GM12878 (cell line): ENCODE data around the gene PDSS2. TPM values are rescaled to one million over a fixed set of nuclear protein-coding genes. Genes with fewer than 3 reads are reported as not detected.

Source experiments
- ATAC-seq: fragments of 200-7000 bp; cut with Tn5 transposase; 3 replicates; pipeline ENCODE4 v1.9.1; 2020; ENCODE audit warnings: mild to moderate bottlenecking, moderate library complexity
- BruUV-seq: library from RNA; stranded (reverse); fragments of 400-500 nt; replicated peaks from 2 replicates; lab custom pipeline; 2021; lab: Mats Ljungman, UMichigan
- CTCF ChIA-PET: fragments of 300-600 bp; sonication (Branson Sonifier 250); formaldehyde crosslinking; extraction: SDS; loops from one replicate; lab custom pipeline; 2021; ENCODE audit warnings: inconsistent platforms; lab: Yijun Ruan, JAX
- POLR2A ChIA-PET: fragments of 350-600 bp; formaldehyde crosslinking; extraction: SDS; loops from one replicate; lab custom pipeline; 2021; ENCODE audit warnings: inconsistent platforms; lab: Charles Lee
- RAD21 ChIA-PET: fragments of 300-600 bp; sonication (Branson Sonifier 250); formaldehyde crosslinking; loops from one replicate; lab custom pipeline; 2023; ENCODE audit warnings: antibody characterized with exemption; ENCODE audit not compliant: unreplicated experiment; lab: Charles Lee
- SMC1A ChIA-PET: fragments of 300-600 bp; sonication (Branson Sonifier 250); formaldehyde crosslinking; loops from one replicate; lab custom pipeline; 2023; ENCODE audit not compliant: unreplicated experiment, uncharacterized antibody; lab: Charles Lee
- DNase-seq: peaks from one replicate; pipeline ENCODE4 v3.0.0-alpha.2; 2011; ENCODE audit warnings: low read depth, low spot score
- FAIRE-seq: peaks from 3 replicates; lab custom pipeline; 2011; peaks lifted over from hg19 to GRCh38; lab: Jason Lieb, UNC
- H2AFZ ChIP-seq: 2 replicates; pipeline ENCODE4 v1.6.0; 2011; ENCODE audit warnings: low read depth, low read length, control low read depth; ENCODE audit not compliant: control insufficient read depth
- H3K27ac ChIP-seq: 2 replicates; pipeline ENCODE4 v1.5.1; 2011; ENCODE audit warnings: control low read depth; ENCODE audit not compliant: control insufficient read depth, insufficient read depth
- H3K27me3 ChIP-seq, 2 experiments: replicated peaks in 1 of 2; 2 replicates each; pipeline versions ENCODE4 v1.6.0 to v1.6.1; 2011; ENCODE audit warnings: low read length in 1 of 2; ENCODE audit not compliant: control insufficient read depth in 2 of 2, insufficient read depth in 2 of 2
- H3K36me3 ChIP-seq, 2 experiments: 2 replicates each; pipeline ENCODE4 v1.5.1; 2011; ENCODE audit warnings: low read length in 1 of 2; ENCODE audit not compliant: control insufficient read depth in 2 of 2, insufficient read depth in 2 of 2
- H3K4me1 ChIP-seq: 2 replicates; pipeline ENCODE4 v1.6.1; 2011; ENCODE audit warnings: mild to moderate bottlenecking, low read length, moderate library complexity, mixed read lengths; ENCODE audit not compliant: control insufficient read depth, insufficient read depth
- H3K4me2 ChIP-seq: 2 replicates; pipeline ENCODE4 v1.6.0; 2011; ENCODE audit warnings: control low read depth; ENCODE audit not compliant: control insufficient read depth, insufficient read depth
- H3K4me3 ChIP-seq: fragments of 200-600 bp; sonication (generic); 2 replicates; pipeline ENCODE4 v1.5.1; 2016
- H3K79me2 ChIP-seq: 2 replicates; pipeline ENCODE4 v1.6.0; 2011; ENCODE audit warnings: low read length; ENCODE audit not compliant: control insufficient read depth, insufficient read depth
- H3K9ac ChIP-seq: 2 replicates; pipeline ENCODE4 v1.8.0; 2011; ENCODE audit warnings: low read length, control low read depth, mixed read lengths; ENCODE audit not compliant: control insufficient read depth, insufficient read depth
- H3K9me3 ChIP-seq: replicated peaks from 3 replicates; pipeline ENCODE4 v1.5.1; 2011; ENCODE audit warnings: mild to moderate bottlenecking, low read length; ENCODE audit not compliant: control insufficient read depth, insufficient read depth
- H4K20me1 ChIP-seq: 2 replicates; pipeline ENCODE4 v1.6.0; 2011; ENCODE audit not compliant: control insufficient read depth, insufficient read depth
- CEBPB ChIP-seq, 2 experiments: fragments of 150-350 bp in 1 of 2; IDR thresholded peaks; 2 replicates each; pipeline ENCODE4 v1.6.1; 2012 to 2014; ENCODE audit warnings: low read depth in 2 of 2, low read length in 2 of 2, borderline replicate concordance in 1 of 2, inconsistent platforms in 1 of 2
- SMAD5 ChIP-seq: IDR thresholded peaks from 2 replicates; pipeline ENCODE4 v1.6.1; 2016; ENCODE audit warnings: antibody characterized with exemption, low read depth
- WGBS: methylation state at CpG from one replicate; pipeline ENCODE4 v1.1.6; 2016; ENCODE audit warnings: low lambda C conversion rate; ENCODE audit not compliant: insufficient replicate concordance, insufficient coverage; ENCODE audit errors: missing lambda C conversion rate; 5-methylcytosine and 5-hydroxymethylcytosine counted together
- in situ Hi-C: fragments of 300-500 bp; cut with MboI; formaldehyde crosslinking; loops from 9 replicates; pipeline ENCODE4 v1.14.3; 2018; ENCODE audit warnings: mixed read lengths
- intact Hi-C: fragments of 100-400 bp; cut with micrococcal nuclease; formaldehyde crosslinking; loops from one replicate; pipeline ENCODE4 v1.14.2; 2022; ENCODE audit not compliant: unreplicated experiment
- polyA plus RNA-seq, 11 experiments: library from polyadenylated mRNA; depleted of rRNA in 4 of 11; unstranded in 6 of 11; stranded (reverse) in 5 of 11; fragments of >200 nt; fragmentation: Nextera tagmentation in 4 of 11; fragmentation: Illumina TruSeq in 1 of 11; extraction: Ambion mirVana in 4 of 11; extraction: Trizol in 1 of 11; gene quantifications; 1 replicate in 1 of 11; 2 replicates in 10 of 11; pipeline versions ENCODE4 v1.2.1 to v1.2.3, GENCODE V29; 2011 to 2016; ENCODE audit warnings: inconsistent platforms in 2 of 11, missing spikeins in 2 of 11, low read depth in 1 of 11
- total RNA-seq, 4 experiments: library from RNA; depleted of rRNA in 3 of 4; stranded (reverse); fragments of >200 nt in 3 of 4; fragmentation: Illumina TruSeq in 1 of 4; extraction: Trizol in 1 of 4; gene quantifications; 2 replicates each; pipeline versions ENCODE4 v1.2.1 to v1.2.3, GENCODE V29; 2013 to 2021
- TF ChIP-seq, protein P1 (sequence below): fragments of 450-650 bp; IDR thresholded peaks from 2 replicates; pipeline ENCODE4 v1.6.1; 2017; ENCODE audit warnings: antibody characterized with exemption, mild to moderate bottlenecking, moderate library complexity
- TF ChIP-seq, protein P2 (sequence below): fragments of 450-650 bp; IDR thresholded peaks from 2 replicates; pipeline ENCODE4 v1.6.1; 2017; ENCODE audit warnings: low read depth, mild to moderate bottlenecking, moderate library complexity

The PDSS2 gene
- total and polyA plus RNA-seq, 10 of the 15 experiments (the other 5 are each of a cell fraction or from before 2014, with no cell fraction given) = 7.7 to 15.5 (median 9.6) TPM

DNA sequence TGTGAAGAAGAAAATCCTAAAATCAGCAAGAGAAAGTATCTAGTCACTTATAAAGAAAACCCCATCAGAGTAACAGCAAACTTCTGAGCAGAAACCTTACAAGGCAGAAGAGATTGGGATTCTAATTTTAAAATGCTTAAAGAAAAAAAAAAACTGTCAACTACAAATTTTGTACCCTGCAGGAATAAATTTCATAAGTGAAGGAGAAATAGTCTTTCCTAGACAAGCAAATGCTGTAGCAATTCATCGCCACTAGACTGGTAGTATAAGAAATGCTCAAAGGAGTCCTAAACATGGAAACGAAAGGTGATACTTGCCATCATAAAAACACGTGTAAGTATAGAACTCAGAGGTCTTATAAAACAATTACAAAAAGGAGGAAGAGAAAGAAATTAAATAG, 54.4 kb downstream of the PDSS2 start:
- Histone ChIP-seq H4K20me1 (no peaks in the 10 kb centered on the region), H3K9ac (no peak overlapping the region), H3K36me3 (no peaks in the 10 kb centered on the region; a peak in 1 of 4 replicates), H3K4me2 (no peak overlapping the region), H3K27me3 (no peaks in the 10 kb centered on the region), H3K9me3 (peaks cover 5% of the 10 kb centered on the region; the same call in 1 of the 3 replicates), H3K4me3 (no peak overlapping the region), H3K27ac (no peak overlapping the region), H3K4me1 (no peaks in the 10 kb centered on the region), H2AFZ (no peak overlapping the region), H3K79me2 (no peaks in the 10 kb centered on the region)
- DNase-seq = no peak
- TF ChIP-seq, protein P1, sequence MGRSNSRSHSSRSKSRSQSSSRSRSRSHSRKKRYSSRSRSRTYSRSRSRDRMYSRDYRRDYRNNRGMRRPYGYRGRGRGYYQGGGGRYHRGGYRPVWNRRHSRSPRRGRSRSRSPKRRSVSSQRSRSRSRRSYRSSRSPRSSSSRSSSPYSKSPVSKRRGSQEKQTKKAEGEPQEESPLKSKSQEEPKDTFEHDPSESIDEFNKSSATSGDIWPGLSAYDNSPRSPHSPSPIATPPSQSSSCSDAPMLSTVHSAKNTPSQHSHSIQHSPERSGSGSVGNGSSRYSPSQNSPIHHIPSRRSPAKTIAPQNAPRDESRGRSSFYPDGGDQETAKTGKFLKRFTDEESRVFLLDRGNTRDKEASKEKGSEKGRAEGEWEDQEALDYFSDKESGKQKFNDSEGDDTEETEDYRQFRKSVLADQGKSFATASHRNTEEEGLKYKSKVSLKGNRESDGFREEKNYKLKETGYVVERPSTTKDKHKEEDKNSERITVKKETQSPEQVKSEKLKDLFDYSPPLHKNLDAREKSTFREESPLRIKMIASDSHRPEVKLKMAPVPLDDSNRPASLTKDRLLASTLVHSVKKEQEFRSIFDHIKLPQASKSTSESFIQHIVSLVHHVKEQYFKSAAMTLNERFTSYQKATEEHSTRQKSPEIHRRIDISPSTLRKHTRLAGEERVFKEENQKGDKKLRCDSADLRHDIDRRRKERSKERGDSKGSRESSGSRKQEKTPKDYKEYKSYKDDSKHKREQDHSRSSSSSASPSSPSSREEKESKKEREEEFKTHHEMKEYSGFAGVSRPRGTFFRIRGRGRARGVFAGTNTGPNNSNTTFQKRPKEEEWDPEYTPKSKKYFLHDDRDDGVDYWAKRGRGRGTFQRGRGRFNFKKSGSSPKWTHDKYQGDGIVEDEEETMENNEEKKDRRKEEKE = no peak
- TF ChIP-seq, protein P2, sequence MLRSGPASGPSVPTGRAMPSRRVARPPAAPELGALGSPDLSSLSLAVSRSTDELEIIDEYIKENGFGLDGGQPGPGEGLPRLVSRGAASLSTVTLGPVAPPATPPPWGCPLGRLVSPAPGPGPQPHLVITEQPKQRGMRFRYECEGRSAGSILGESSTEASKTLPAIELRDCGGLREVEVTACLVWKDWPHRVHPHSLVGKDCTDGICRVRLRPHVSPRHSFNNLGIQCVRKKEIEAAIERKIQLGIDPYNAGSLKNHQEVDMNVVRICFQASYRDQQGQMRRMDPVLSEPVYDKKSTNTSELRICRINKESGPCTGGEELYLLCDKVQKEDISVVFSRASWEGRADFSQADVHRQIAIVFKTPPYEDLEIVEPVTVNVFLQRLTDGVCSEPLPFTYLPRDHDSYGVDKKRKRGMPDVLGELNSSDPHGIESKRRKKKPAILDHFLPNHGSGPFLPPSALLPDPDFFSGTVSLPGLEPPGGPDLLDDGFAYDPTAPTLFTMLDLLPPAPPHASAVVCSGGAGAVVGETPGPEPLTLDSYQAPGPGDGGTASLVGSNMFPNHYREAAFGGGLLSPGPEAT = no peak
- TF ChIP-seq CEBPB (IDR thresholded peaks at IDR 0.05; ENCODE audit: borderline replicate concordance in 1 of 2, low read depth in 2 of 2, low read length in 2 of 2) (no peak), SMAD5 (no peak)
- ChIA-PET POLR2A (no interaction called here), RAD21 (no interaction called here), SMC1A (no interaction called here), CTCF (no interaction called here)
- no peak for FAIRE-seq
- 98% methylated on average over 3 of the region's 3 CpGs for WGBS
- in situ Hi-C loops = no loop called here
- no TSS peak for BruUV-seq
- ATAC-seq = no peak
- intact Hi-C loops = no loop called here
